NCI-H2196 treated with DMSO at 0.1 percent for 48 hours (cell line): ENCODE results near the gene CXCR5.
"Not testable (repeated sequence)": the region's sequence is repeated elsewhere in the genome, so short reads cannot be mapped to it uniquely, and the experiment has no call there.

Experiments used
- DNase-seq: peaks from one replicate; lab custom pipeline; 2025; ENCODE audit not compliant: unreplicated experiment; lab: John Stamatoyannopoulos, UW

The CXCR5 gene, protein sequence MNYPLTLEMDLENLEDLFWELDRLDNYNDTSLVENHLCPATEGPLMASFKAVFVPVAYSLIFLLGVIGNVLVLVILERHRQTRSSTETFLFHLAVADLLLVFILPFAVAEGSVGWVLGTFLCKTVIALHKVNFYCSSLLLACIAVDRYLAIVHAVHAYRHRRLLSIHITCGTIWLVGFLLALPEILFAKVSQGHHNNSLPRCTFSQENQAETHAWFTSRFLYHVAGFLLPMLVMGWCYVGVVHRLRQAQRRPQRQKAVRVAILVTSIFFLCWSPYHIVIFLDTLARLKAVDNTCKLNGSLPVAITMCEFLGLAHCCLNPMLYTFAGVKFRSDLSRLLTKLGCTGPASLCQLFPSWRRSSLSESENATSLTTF

DNA sequence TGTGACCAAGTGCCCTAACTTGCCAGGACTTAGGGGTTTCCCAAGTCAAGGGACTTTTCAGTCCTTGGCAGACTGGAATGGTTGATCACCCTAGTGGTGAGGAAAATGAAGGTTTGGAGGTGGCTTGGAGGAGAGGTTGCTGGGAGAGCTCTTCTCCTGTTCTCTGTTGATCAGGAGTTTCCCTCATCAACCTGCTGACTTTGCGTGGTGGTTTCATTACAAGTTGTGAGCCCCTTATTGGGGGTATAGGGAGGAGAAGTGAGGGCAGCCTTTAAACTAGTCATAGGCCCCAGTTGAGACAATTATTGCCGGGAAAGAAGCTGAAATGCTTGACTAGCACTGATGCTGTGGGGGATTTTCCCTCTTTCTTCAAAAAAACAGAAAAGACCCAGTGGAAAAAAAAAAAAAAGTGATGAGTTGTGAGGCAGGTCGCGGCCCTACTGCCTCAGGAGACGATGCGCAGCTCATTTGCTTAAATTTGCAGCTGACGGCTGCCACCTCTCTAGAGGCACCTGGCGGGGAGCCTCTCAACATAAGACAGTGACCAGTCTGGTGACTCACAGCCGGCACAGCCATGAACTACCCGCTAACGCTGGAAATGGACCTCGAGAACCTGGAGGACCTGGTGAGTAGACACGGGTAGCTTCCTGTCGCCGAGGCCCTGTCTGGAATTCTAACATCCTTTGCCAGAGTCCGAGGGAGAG is at the start of gene CXCR5:
Gene CXCR5, plus strand, starts transcription at position 525 of the 704 bp plus-strand sequence. Its CDS starts 50 bp downstream, at position 575.
- DNase-seq: no peak

DNA sequence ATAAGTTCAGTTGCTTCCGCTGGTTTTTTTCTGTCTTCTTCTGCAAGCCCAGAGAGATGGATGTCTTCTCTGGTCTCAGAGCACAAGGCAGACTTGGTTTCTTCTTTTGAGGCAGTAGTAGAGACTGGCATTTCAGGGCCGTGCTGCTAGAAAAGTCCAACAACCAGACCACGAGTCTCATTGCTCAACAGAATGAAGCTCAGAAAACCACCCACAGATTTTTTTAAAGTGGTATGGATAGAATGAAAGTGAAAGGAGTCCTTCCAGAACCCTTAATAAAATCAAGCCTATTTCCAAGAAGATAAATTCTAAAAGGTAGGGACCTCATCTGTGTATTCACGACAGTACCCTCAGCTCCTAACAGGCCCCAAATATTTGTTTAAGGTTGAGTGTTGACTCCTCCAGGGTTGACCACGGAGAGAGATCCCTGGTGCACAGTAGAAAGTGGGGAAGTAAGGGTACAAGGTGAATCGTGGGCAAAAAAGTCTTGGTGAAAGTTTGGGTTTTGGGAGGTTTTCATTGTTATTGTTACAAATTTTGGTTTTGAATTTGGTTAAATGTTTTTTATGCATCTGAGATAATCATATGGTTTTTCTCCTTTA is 49.2 kb upstream of the CXCR5 start:
- no peak for DNase-seq

DNA sequence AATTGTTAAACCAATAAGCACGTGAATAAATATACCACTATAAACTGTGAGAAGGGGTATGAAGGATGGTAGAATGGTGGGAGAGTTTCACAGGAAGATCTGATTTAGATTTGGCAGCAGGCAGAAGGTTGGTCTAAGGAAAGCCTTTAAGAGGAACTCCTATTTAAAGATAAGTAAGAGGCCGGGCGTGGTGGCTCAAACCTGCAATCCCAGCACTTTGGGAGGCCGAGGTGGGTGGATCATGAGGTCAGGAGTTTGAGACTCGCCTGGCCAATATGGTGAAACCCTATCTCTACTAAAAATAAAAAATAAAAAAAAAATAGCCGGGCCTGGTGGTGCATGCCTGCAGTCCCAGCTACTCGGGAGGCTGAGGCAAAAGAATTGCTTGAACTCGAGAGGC is 45.8 kb upstream of the CXCR5 start:
- DNase-seq: no peak

DNA sequence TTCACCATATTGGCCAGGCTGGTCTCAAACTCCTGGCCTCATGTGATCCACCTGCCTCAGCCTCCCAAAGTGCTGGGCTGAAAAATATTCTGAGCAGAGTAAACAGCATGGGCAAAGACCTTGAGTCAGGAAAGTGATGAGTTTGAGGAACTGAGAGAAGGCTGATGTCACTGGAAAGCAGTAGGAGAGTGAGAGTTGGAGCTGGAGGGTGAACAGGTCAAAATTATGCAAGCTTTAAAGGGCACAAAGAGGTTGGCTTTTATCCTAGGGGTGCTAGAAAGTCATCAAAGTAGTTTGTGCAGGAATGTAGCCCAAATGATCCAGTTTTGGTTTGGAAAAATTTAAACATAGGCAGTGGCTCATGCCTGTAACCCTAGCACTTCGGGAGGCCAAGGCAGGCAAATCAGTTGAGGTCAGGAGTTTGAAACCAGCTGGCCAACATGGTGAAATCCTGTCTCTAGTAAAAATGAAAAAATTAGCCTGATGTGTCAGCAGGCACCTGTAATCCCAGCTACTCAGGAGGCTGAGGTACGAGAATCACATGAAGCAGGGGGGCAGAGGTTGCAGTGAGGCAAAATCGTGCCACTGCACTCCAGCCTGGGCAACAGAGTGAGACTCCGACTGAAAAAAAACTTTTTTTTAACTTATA is 44.7 kb upstream of the CXCR5 start:
- DNase-seq: no peak

DNA sequence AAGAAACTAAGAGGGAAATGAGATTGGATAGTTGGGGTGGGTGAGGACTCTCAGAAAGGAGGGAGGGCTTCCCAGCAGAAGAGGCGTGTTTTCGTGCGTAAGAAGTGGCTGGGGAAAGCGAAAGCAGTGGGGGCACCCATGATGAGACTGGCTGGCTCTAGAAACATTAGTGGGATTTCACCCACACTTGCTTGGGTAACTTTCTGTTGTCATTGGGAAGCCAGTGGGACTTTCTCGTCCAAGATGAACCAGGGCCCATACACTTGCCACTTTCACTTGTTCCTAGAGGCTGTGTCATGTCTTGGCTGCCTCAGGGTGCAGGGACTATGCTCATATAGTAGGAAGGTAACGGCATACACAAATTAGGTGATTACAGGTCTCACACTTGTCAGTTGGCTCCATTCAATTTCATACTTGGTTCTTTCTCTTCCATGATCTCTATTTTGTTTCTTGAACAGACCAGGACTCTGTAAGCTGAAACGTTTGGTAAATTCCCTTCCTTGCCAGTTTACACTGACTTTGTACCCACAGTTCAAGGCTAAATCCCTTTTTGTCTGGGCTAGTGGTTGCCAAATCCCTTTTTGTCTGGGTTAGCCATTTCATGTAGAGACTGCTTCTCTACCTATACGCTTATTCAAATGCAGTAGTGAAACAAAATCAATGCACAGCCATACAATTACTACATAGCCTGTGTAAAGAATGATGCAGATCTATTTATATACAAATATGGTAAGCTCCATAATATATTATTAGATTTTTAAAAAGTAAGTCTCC is 42.0 kb upstream of the CXCR5 start:
- no peak for DNase-seq

DNA sequence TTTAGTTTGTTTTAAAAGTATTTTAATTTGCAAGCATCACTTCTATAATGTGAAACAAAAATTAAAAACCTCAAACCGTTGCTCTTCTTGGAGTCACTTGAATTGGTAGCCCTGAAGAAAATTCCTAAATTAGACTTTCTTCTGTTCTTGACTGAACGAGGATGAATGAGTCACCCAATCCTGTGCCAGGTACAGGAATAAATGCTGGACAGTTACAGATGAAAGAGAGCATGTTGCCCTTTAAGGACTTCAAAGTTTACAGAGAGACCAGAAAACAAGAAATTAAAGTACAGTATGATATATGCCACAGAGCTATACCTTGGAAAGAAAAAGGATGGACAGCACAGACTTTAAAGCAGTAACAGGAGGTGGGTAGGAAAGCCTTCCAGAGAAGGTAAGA is 41.3 kb upstream of the CXCR5 start:
- no peak for DNase-seq

DNA sequence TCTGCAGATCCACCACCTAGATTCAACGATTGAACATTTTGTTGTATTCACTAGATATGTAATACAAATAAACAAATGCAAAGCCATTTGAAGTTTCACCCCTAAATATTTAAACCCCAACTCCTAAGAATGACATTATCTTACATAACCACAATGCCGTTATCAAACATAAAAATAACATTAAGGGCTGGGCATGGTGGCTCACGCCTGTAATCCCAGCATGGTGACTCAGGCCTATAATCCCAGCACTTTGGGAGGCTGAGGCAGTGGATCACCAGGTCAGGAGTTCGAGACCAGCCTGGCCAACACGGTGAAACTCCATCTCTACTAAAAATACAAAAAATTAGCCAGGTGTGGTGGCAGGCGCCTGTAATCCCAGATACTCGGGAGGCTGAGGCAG is 40.8 kb upstream of the CXCR5 start:
- DNase-seq: not testable (repeated sequence)

DNA sequence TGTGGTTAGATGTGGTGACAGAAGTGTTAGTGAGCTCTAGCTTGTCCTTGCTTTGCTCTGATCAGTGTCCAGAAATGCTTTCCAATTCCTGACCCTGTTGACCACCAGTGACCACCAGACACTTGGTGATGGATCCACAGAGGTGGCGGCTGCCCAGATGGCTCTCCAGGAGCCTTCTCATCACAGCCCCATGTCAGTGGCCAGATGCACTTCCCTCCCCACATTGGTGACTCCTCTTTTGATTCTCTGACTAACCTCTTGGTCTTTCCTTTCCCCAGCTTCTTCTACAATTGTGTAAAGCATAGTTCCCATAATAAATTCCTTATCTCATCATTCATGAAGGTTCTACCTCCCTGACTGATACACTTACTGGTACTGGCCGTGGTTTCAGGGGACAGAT is 40.1 kb upstream of the CXCR5 start:
- no peak for DNase-seq

DNA sequence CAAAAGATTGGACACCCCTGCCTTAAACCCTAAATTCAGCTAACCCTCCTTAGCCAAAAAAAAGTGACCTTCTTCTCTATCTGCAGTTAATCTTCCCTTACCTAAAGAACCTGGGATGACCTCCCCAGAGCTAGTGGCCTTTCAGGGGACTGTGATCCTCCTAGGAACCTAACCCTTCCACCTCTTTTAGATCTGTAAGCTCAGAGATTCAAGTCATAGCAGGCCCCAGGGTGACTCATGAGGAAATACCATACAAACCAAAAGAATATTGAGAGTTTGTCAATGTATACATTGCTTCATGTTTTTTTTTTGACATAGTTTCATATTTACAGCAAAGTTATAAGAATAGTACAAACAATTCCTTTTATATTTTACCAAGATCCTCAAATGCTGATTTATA is 38.3 kb upstream of the CXCR5 start:
- DNase-seq: no peak

DNA sequence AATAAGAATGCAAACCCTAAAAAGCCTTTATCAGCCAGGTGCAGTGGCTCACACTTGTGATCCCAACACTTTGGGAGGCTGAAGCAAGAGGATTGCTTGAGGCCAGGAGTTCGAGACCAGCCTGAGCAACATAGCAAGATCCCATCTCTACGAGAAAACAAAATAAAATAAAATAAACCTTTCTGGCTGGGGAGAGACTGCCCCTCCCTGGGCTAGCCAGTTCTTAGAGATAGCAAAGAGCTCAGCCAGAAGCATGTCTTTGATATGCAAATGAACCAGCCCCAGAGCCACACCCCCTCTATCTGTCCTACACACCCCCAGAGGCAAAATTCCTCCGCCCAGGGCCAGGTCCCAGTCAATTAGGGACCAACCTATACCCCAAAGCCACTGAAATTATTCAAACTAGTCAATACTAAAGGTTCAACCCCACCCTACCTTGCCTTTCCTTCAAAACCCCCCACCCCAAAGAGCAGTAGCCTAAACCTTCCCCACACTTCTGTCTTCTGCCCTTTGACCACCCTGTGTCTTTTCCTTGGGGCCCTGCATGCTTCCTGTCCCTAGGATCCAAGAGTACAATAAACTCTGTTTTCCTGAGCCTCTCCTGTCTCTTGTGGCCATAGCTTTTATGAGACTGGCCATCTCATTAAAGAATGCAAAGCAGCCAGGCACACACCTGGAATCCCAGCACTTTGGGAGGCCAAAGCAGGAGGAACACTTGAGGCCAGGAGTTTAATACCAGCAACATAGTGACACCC is 37.3 kb upstream of the CXCR5 start:
- no peak for DNase-seq

DNA sequence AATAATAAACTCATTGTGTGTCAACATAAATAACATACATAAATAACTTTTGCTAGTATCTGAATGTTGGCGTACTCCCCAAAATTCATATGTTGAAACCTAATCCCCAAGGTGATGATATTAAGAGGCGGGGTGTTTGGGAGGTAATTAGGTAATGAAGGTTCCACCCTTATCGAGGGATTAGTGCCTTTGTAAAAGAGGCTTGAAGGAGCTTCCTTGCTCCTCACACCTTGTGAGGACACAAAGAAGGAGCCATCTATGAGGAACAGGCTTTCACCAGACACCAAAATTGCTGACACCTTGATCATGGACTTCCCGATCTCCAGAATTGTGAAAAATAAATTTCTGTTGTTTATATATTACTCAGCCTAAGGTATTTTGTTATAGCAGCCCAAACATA is 33.9 kb upstream of the CXCR5 start:
- DNase-seq: no peak

DNA sequence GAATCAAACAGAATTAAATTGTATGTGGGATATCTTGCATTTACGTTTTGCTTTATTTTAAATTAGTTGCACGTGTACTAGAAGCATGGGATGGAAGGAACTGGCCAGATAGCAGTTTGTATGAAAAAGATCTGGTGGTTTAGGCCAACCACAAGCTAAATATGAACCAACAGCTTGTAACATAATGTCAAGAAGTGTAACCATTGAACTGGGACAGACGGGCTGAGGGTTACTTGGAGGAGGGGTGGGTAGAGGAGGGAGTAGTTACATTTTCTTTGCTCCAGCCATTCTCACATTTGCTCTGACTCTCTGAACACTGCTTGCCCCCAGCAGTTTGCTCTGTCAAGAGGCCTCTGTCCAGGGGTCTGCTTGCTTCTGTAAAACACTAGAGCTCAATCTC is 31.7 kb upstream of the CXCR5 start:
- no peak for DNase-seq

DNA sequence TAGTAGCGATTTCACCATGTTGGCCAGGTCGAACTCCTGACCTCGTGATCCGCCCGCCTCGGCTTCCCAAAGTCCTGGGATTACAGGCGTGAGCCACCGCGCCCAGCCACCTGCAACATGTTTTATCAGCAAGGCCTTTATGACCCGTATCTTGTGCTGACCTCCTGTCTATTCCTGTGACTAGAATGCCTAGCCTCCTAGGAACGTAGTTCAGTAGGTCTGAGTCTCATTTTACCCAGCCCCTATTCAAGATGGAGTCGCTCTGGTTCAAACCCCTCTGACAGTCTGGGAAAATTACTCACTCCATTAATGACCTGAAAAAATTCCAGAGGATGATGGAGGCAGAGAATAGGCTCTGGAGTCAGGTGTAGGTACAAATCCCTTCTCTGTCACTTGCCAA is 30.0 kb upstream of the CXCR5 start:
- DNase-seq: no peak

DNA sequence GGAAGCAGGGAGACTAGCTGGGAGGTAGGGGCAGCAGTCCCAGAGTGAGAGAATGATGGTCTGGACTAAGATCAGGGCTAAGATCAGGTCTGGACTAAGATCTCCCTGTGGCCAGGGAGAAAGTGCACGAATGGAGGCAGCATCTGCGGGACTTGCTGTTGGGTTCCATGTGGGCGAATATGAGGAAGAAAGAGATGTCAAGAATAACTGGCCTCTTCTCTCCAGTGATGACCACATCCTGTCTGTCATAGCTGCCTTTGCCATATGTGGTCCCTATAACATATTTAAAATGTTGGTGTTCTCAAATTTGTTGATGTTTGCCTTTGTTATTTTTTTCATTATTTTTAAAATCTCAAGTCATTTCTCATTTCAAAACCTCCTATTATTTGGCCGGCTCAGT is 27.4 kb upstream of the CXCR5 start:
- DNase-seq: no peak

DNA sequence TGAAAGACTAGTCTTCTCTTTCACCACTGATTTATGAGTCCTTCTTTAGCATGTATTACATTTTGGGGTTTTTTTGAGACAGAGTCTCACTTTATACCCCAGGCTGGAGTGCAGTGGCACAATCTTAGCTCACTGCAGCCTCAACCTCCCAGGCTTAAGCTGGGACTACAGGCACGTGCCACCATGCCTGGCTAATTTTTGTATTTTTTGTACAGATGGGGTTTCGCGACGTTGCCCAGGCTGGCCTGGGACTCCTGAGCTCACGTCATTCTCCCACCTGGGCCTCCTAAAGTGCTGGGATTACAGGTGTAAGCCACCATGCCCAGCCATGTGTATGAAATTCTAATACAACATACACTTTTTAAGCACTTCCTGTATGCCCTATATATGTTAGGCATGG is 26.3 kb upstream of the CXCR5 start:
- no peak for DNase-seq

DNA sequence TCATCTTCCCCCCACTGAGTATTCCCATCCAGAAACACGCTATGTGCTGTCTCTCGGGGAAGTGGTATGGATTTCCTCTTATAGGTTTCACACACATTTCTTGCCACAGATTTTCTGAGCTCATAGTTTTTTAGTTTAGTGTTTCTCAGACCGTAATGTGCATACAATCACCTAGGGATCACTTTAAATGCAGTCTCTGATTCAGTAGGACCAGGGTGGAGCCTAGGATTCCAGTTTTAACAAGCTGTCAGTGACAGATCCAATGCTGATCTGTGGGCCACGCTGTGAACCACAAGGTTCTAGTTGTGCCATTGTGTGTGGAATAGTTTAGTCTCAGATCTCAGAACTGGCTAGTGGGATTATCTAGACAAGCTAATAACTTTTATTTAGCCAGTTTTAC is 23.7 kb upstream of the CXCR5 start:
- no peak for DNase-seq

DNA sequence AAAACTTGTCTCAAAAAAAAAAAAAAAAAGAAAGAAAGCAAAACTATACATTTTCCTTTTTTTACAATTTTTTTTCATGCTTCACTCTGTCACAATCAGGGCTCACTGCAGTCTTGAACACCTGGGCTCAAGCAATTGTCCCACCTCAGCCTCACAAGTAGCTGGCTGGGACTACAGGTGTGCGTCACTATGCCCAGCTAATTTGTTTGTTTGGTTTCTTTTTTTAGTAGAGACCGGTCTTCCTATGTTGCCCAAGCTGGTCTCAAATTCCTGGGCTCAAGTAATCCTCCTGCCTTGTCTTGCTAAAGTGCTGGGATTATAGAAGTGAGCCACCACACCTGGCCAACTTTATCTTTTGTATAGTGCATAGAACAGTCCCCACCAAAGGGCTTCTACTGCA is 15.0 kb upstream of the CXCR5 start:
- no peak for DNase-seq

DNA sequence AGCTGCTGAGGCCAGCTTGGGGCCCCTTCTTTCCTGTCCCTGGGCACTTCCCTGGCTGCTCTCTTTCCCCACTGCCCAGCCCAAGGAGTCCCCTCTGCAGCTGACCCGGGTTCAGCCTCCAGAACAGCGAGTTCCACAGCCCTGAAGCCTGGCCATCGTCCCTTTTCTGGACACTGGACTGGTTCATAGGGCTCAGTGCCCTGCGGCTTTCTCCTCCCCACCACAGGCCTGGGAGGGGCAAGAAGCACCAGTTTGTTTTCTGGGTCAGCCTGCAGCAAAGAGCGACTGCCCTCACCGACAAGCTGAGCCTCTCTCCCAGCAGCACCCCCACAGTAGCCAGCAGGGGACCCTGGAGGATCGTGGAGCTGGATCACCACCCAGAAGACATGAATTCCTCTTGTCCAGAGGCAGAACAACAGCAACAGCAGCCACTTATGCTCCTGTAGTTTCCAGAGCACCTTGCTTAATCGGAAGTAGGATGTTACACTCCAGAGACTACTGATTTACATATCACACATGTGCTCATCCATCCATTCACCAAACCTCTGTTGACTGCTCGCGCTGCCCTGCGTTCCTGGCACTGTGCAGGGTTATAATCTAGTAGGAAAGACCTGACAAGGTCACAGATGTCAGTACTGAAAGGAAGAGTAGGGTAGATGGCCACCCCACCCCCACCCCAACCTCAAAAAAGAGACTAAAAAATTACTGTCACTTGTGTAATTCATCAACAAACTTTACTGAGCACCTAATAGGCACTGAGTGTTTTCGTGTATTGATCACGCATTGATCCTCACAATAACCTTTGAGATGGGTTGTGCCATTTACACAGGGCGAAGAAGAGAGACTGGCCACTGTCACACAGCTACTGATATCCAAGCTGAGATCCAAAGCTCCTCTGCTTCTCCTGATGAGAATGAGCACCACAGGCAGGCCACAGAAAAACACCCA is 13.0 kb upstream of the CXCR5 start:
- no peak for DNase-seq

DNA sequence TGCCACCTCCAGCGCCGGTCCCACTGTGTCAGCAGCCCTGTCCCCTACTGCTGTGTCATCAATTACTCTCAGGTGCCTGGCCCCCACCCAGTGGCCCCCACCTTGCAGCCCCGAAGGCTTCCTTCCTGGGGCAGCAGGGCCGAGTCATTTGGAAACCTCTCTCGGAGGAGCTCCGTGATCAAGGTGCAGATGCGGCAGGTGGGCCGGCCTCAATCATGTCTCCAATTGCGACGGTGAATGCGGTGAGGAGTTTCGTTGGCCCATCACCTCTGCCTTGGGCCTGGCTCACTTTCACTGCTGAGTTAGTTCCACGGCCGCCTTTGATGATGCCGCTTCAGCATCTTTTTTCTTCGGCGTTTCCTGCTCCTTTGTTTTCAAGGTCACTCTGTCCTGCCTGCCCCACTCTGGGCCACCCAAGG is 11.3 kb upstream of the CXCR5 start:
- DNase-seq: no peak
